ENCODE measurements around the gene PTPRN2. TPM values are rescaled to one million over a fixed set of nuclear protein-coding genes. Genes with fewer than 3 reads are reported as not detected.
"Not testable (repeated sequence)": the region's sequence is repeated elsewhere in the genome, so short reads cannot be mapped to it uniquely, and the experiment has no call there.

PTPRN2 gene
- polyA plus RNA-seq, 1 donor from 2014 or later, result 1.6 TPM

DNA sequence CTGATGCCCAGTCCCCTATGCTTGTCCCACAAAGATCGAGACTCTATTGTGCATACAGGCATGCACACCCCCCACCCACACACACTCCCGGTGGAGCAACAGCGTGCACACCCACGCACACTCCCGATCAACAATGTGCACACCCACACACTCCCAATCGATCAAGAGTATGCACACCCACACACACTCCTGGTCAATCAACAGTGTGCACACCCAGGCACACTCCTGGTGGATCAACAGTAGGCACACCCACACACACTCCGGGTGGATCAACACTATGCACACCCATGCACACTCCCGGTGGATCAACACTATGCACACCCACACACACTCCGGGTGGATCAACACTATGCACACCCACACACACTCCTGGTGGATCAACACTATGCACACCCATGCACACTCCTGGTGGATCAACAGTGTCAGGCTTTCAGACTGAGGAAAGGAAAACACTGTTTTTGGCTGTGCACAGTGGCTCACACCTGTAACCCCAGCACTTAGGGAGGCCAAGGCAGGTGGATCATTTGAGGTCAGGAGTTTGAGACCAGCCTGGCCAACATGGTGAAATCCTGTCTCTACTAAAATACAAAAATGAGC, 118.8 kb downstream of the PTPRN2 start:
- Mint-ChIP-seq H3K27ac (no peak overlapping the region), H3K4me1 (peaks cover 0 to 2% (median 0%) of the 10 kb centered on the region in 3 donors), H3K36me3 (peaks cover 2% of the 10 kb centered on the region), H3K4me3 (no peak overlapping the region), H3K27me3 (peaks cover 8% of the 10 kb centered on the region), H3K9me3 (peaks cover 3 to 8% (median 8%) of the 10 kb centered on the region in 3 donors)

DNA sequence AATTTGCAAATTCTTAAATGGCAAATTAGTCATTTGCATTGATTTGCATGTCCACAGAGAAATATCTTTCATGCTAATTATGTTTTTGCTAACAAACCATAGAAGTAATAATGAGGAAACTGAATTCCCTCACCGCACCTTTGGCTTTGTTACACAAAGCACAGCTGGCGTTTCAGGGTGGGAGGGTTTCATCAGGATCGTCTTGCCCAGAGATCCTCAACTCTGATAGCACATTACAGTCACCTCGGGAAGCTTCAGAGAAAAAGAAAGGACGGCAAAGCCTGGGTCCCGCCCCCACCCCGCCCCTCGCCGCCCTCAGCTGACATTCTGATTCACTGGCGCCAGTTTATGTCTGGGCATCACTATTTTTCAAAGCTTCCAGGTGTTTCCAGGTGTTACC, 119.4 kb downstream of the PTPRN2 start:
- H3K4me1 Mint-ChIP-seq, result peaks cover 0 to 2% (median 0%) of the 10 kb centered on the region in 3 donors
- H3K9me3 Mint-ChIP-seq, result peaks cover 3 to 13% (median 12%) of the 10 kb centered on the region in 3 donors
- H3K36me3 Mint-ChIP-seq, result peaks cover 2% of the 10 kb centered on the region
- peaks cover 8% of the 10 kb centered on the region for H3K27me3 Mint-ChIP-seq
- H3K4me3 Mint-ChIP-seq, result no peak overlapping the region
- H3K27ac Mint-ChIP-seq, result no peak overlapping the region

DNA sequence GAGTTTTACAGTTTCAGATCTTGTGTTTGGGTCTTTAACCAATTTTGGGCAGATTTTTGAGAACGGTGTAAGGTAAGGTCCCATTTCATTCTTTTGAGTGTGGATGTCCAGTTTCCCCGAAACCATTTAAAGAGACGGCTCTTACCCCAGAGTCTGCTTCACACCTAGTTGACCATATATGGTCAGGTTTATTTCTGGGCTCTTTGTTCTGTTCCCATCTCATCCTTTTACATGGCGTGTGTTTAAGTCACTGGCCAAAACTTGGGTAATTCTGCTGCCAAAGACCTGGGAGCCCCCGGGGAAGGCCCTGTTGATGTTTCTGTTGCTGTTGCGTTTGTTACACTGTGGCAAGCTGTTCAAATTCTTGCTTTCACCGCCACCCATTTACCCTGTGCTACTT, 120.1 kb downstream of the PTPRN2 start:
- Mint-ChIP-seq H3K9me3 (peaks cover 3 to 16% (median 13%) of the 10 kb centered on the region in 3 donors), H3K4me1 (peaks cover 0 to 2% (median 0%) of the 10 kb centered on the region in 3 donors), H3K27me3 (peaks cover 6% of the 10 kb centered on the region)

DNA sequence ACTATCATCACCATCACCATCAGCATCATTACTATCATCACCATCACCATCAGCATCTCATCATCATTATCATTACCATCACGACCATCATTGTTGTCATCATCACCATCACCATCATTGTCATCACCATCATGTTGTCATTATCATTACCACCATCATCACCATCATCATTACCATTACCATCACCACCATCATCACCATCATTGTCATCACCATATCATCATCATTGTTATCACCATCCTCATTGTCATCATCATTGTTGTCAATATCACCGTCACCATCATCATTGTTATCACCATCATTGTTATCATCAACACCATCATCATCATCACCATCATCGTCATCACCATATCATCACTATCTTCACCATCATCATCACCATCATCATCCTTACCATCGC, 124.3 kb downstream of the PTPRN2 start:
- peaks cover 3 to 16% (median 11%) of the 10 kb centered on the region in 3 donors for H3K9me3 Mint-ChIP-seq
- H3K27ac Mint-ChIP-seq, result no peak overlapping the region
- peaks cover 4% of the 10 kb centered on the region for H3K27me3 Mint-ChIP-seq
- H3K4me1 Mint-ChIP-seq, result peaks cover 0 to 2% (median 0%) of the 10 kb centered on the region in 3 donors
- no peak overlapping the region for H3K4me3 Mint-ChIP-seq
- peaks cover 2% of the 10 kb centered on the region for H3K36me3 Mint-ChIP-seq

More for the DNA sequence above, 120.1 kb downstream of the PTPRN2 start:
- Mint-ChIP-seq H3K27ac (no peak overlapping the region), H3K36me3 (peaks cover 2% of the 10 kb centered on the region), H3K4me3 (no peak overlapping the region)

DNA sequence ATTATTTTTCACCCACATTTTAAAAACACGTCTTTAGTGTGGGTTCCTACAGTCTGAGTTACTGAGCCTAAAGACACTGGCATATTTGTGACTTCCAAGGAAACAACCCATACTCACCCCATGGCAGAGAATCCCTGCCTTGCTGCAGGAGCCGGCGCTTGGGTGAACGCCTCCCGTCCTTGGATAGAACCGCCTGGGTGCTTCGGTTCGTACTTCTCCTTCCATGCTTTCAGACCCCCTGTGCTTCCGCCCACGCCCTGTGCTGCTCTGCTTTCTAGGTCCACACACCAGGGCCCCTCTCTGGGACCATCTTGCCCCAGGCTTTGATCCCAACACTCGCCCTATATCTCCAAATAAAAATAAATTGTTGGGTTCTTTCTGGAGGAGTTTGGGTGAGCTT, 125.8 kb downstream of the PTPRN2 start:
- peaks cover 6 to 16% (median 11%) of the 10 kb centered on the region in 3 donors for H3K9me3 Mint-ChIP-seq
- no peak overlapping the region for H3K27ac Mint-ChIP-seq
- no peaks in the 10 kb centered on the region for H3K27me3 Mint-ChIP-seq
- no peak overlapping the region for H3K4me3 Mint-ChIP-seq
- H3K4me1 Mint-ChIP-seq, result peaks cover 0 to 2% (median 0%) of the 10 kb centered on the region in 3 donors
- H3K36me3 Mint-ChIP-seq, result peaks cover 2% of the 10 kb centered on the region

DNA sequence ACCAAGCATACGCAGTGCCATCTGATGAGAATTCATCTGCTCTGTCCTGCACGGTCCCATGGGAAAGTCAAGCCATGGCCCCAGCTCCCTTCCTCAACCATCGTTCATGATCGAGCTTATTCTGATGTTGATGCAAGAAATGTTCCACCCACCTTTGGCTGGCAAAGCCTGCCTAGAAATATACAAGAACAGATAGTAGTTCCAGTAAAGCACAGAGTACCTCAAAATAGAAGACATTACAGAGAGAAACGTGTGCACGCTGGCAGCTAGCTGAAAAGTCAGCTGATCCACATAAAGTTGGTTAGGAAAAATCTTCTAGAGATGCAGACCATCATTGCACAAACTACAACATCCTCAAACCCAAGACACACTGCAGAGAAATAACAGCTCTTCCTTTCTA, 127.0 kb downstream of the PTPRN2 start:
- H3K4me3 Mint-ChIP-seq, result no peak overlapping the region
- H3K27me3 Mint-ChIP-seq, result no peaks in the 10 kb centered on the region
- H3K9me3 Mint-ChIP-seq, result peaks cover 7 to 12% (median 8%) of the 10 kb centered on the region in 3 donors
- no peak overlapping the region for H3K27ac Mint-ChIP-seq
- peaks cover 2% of the 10 kb centered on the region for H3K36me3 Mint-ChIP-seq
- H3K4me1 Mint-ChIP-seq, result peaks cover 0 to 2% (median 0%) of the 10 kb centered on the region in 3 donors

DNA sequence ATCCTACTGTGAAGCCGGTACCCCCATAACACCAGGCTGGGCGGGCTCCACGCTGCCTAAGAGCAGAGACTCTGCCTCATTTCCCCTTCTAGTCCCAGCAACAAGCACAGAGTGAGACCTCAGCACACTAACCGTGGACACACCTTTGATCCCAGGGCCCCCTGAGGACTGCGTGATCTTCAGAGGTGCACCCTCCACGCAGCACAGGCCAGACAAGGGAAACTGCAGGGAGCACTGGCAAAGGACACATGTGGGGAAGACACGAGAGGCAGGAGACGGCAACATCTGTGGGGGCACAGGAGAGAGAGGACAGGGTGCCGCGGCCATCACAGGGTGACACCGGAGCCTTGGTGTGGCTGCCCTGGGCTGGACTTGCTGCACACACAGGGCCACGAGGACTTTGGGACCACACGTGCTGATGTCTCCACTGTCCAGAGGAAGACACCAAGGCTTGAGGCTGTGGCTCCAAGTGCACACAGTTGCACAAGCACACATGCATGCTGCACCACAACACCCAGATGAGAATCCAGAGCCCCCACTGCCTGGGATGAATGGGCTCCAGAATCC, 128.8 kb downstream of the PTPRN2 start:
- Mint-ChIP-seq H3K4me1 (no peaks in the 10 kb centered on the region), H3K9me3 (peaks cover 4 to 8% (median 7%) of the 10 kb centered on the region in 3 donors), H3K27ac (peak overlapping the region in 1 of 3 donors; percentile 2), H3K4me3 (no peak overlapping the region), H3K27me3 (no peaks in the 10 kb centered on the region), H3K36me3 (no peaks in the 10 kb centered on the region)

DNA sequence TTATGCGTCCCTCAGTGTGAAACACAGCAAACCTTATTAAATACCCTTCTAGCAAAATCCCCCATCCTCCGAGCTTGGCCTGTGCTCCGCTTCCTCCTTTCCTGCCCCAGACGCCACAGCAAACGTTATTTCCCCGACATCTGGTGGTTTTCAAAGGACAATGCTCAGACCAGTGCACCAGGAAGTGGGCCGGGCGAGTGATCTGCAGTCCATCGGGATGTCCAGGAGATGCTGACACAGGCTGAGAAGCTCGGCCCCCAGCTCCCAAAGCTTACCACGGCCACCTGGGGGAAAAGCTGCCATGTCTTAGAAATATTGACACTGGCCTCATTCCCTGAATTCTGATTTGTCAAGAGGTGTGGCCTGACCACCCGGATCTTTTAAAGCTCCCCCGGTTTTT, 129.5 kb downstream of the PTPRN2 start:
- H3K36me3 Mint-ChIP-seq, result no peaks in the 10 kb centered on the region
- no peak overlapping the region for H3K4me3 Mint-ChIP-seq
- H3K9me3 Mint-ChIP-seq, result peaks cover 0 to 7% (median 3%) of the 10 kb centered on the region in 3 donors
- H3K27ac Mint-ChIP-seq, result no peak overlapping the region
- no peaks in the 10 kb centered on the region for H3K4me1 Mint-ChIP-seq
- H3K27me3 Mint-ChIP-seq, result no peaks in the 10 kb centered on the region

DNA sequence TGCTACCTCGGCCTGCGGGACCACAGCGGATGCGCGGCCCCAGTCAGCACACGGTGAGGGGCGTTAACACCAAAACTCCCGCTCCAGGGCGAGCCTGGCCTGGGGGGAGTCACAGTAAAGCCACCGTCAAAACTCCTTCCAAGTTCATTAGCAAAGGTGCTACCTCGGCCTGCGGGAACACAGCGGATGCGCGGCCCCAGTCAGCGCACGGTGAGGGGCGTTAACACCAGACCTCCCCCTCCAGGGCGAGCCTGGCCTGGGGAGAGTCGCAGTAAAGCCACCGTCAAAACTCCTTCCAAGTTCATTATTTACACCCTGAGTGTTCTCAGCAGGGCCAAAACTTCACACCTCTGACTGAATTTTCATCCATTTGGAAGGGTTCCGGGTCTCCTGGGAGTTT, 130.0 kb downstream of the PTPRN2 start:
- not testable (repeated sequence) for H3K36me3 Mint-ChIP-seq, H3K4me3 Mint-ChIP-seq, H3K4me1 Mint-ChIP-seq, H3K27me3 Mint-ChIP-seq, H3K9me3 Mint-ChIP-seq, H3K27ac Mint-ChIP-seq

DNA sequence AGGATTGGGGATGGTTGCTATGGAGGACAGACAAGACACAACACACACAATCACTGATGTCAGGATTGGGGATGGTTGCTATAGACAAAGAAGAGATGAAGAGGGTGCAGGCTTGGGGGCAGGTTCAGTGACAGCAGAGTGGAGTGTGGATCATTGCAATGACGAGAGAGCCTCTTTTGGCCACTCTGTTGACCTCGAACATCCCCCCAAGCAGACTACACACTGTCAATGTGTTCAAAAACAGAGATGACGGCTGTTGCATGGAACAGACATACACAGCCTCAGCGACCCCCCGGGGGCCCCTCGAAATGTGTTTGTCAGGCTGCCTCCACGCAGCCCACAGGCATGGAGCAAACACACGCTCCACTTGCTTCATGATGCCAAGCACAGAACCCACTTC, 133.0 kb downstream of the PTPRN2 start:
- peaks cover 0 to 7% (median 3%) of the 10 kb centered on the region in 3 donors for H3K9me3 Mint-ChIP-seq
- H3K36me3 Mint-ChIP-seq, result peaks cover 3% of the 10 kb centered on the region
- no peak overlapping the region for H3K27ac Mint-ChIP-seq
- H3K27me3 Mint-ChIP-seq, result no peaks in the 10 kb centered on the region
- H3K4me1 Mint-ChIP-seq, result peaks cover 0 to 2% (median 0%) of the 10 kb centered on the region in 3 donors
- H3K4me3 Mint-ChIP-seq, result no peak overlapping the region

DNA sequence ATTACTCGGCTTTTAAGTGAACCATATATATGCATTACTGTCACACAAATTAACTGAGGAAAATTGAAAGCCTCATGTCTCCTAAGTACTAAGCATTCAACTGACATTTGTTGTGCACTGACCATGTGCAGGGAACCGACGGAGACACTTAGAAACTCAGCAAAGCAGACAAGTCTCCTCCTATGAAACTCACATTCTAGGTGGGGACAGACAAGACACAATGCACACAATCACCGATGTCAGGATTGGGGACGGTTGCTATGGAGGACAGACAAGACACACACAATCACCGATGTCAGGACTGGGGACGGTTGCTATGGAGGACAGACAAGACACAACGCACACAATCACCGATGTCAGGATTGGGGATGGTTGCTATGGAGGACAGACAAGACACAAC, 134.0 kb downstream of the PTPRN2 start:
- peaks cover 0 to 7% (median 6%) of the 10 kb centered on the region in 3 donors for H3K9me3 Mint-ChIP-seq
- H3K36me3 Mint-ChIP-seq, result peaks cover 3% of the 10 kb centered on the region
- no peaks in the 10 kb centered on the region for H3K27me3 Mint-ChIP-seq
- H3K4me3 Mint-ChIP-seq, result no peak overlapping the region
- H3K4me1 Mint-ChIP-seq, result peaks cover 0 to 2% (median 0%) of the 10 kb centered on the region in 3 donors
- H3K27ac Mint-ChIP-seq, result no peak overlapping the region

DNA sequence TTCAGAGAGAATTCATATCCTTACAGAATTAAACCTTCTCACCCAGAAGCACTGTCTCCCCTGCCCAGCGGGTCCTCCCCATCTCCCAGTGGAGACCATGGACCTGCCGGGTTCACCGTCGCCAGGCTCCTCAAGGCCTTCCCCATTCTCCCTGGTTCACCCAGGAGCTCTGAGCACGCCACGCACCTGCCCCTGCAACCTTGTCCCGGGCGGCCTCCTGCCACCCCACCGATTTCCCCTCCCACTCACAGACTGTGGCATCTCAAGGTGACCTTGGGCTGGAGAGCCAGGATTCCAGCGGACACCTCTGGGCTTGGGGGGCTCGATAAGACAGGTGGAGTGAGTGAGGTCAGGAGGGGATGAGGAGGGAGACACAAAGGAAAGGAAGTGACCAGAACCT, 135.3 kb downstream of the PTPRN2 start:
- Mint-ChIP-seq H3K27ac (no peak overlapping the region), H3K36me3 (peaks cover 3% of the 10 kb centered on the region), H3K4me1 (peaks cover 0 to 2% (median 0%) of the 10 kb centered on the region in 3 donors), H3K27me3 (no peaks in the 10 kb centered on the region), H3K9me3 (peaks cover 0 to 7% (median 6%) of the 10 kb centered on the region in 3 donors), H3K4me3 (no peak overlapping the region)

DNA sequence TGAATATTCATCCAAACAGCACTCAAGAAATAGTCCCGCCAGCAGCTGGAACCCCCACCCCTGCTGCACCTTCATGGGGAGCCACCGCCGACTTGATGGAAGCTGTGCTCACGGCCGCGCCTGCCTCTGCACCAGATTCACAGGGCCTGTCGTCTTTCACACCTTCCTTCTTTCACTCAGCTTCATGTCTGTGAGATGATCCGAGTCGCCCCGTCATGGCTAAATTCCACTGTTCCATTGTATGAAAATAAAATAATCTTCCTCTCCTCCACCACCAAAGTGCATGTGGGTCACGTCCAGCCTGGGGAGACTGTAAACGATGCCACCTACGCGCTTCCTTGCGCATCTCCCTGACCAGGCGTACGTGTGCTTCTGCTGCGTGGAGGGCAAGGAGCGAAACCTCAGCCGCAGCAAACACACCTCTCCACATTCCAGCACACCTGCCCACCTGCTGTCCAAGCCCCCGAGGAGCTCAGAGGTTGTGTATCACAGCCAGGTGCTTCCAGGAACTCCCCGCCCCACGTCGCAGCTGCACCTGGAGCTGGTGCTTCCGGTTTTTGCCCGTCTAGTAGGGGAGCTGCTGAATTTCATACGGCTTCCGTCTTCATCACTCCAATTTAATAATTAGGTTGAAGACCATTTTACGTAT, 137.0 kb downstream of the PTPRN2 start:
- peaks cover 0 to 2% (median 0%) of the 10 kb centered on the region in 3 donors for H3K4me1 Mint-ChIP-seq
- no peak overlapping the region for H3K4me3 Mint-ChIP-seq
- H3K9me3 Mint-ChIP-seq, result peaks cover 0 to 6% (median 0%) of the 10 kb centered on the region in 3 donors
- no peak overlapping the region for H3K27ac Mint-ChIP-seq
- peaks cover 3% of the 10 kb centered on the region for H3K36me3 Mint-ChIP-seq
- H3K27me3 Mint-ChIP-seq, result no peaks in the 10 kb centered on the region

DNA sequence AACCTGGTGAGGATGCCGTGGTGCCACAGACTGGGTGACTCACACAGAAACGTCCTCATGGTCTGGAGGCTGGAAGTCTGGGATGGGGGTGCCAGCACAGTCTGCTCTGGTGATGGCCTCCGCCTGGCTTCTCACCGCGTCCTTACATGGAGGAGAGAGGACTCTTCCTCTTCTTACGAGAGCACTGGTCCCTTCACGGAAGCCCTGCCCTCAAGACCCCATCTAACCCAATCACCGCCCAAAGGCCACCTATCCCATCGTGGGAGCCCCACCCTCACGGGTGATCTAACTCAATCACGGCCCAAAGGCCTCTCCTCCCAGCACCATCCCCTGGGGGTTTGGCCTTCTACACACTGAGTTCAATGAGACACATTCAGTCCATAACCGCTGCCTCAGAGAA, 137.7 kb downstream of the PTPRN2 start:
- H3K4me3 Mint-ChIP-seq, result no peak overlapping the region
- no peak overlapping the region for H3K27ac Mint-ChIP-seq
- no peaks in the 10 kb centered on the region for H3K27me3 Mint-ChIP-seq
- H3K36me3 Mint-ChIP-seq, result peaks cover 3% of the 10 kb centered on the region
- peaks cover 0 to 2% (median 0%) of the 10 kb centered on the region in 3 donors for H3K4me1 Mint-ChIP-seq
- peaks cover 0 to 6% (median 0%) of the 10 kb centered on the region in 3 donors for H3K9me3 Mint-ChIP-seq

DNA sequence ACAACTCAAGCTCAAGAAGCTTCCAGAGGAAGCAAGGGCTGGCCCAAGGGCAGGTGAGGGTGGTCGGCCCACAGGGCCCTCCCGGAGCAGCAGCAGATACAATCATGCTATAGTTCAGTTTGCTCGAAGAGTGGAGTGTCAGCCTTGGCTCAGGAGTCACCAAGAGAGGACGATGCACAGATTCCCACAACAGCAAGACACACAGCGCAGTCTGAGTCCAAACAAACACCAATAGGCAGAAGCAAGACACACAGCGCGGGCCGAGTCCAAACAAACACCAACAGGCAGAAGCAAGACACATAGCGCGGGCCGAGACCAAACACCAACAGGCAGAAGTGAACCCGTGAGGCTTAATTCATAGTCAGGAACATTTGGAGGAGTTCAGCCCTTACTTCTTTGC, 138.4 kb downstream of the PTPRN2 start:
- H3K4me1 Mint-ChIP-seq, result peaks cover 0 to 2% (median 0%) of the 10 kb centered on the region in 3 donors
- peaks cover 1% of the 10 kb centered on the region for H3K27me3 Mint-ChIP-seq
- H3K9me3 Mint-ChIP-seq, result peaks cover 0 to 6% (median 0%) of the 10 kb centered on the region in 3 donors
- H3K36me3 Mint-ChIP-seq, result peaks cover 3% of the 10 kb centered on the region
- no peak overlapping the region for H3K4me3 Mint-ChIP-seq
- H3K27ac Mint-ChIP-seq, result no peak overlapping the region
